IMR-90 (cell line): ENCODE results near the gene FAM193B. TPM values are rescaled to one million over a fixed set of nuclear protein-coding genes. Genes with fewer than 3 reads are reported as not detected.

Experiments
- ATAC-seq: fragments of 200-7000 bp; cut with Tn5 transposase; 2 replicates; pipeline ENCODE4 v1.9.1; 2020; ENCODE audit warnings: low read depth, mild to moderate bottlenecking, moderate library complexity
- BruUV-seq: library from RNA; stranded (reverse); fragments of 400-500 nt; replicated peaks from 2 replicates; lab custom pipeline; 2021; lab: Mats Ljungman, UMichigan
- CTCF ChIA-PET: fragments of 300-600 bp; formaldehyde crosslinking; extraction: SDS; loops from one replicate; lab custom pipeline; 2021; ENCODE audit warnings: antibody characterized with exemption; lab: Yijun Ruan, JAX
- POLR2A ChIA-PET: fragments of 300-600 bp; sonication (Branson Sonifier 250); formaldehyde crosslinking; loops from one replicate; lab custom pipeline; 2022; ENCODE audit warnings: antibody characterized with exemption; ENCODE audit not compliant: unreplicated experiment; lab: Charles Lee
- DNase-seq: peaks from one replicate; pipeline ENCODE4 v3.0.0; 2013
- H2AFZ ChIP-seq: replicated peaks from 2 replicates; pipeline ENCODE3; 2013; ENCODE audit warnings: low read length, mild to moderate bottlenecking; ENCODE audit not compliant: poor library complexity
- H2AK5ac ChIP-seq: 2 replicates; pipeline ENCODE4 v1.6.1; 2013; ENCODE audit warnings: low read depth, low read length, inconsistent platforms
- H2AK9ac ChIP-seq: replicated peaks from 2 replicates; pipeline ENCODE3; 2013; ENCODE audit warnings: mild to moderate bottlenecking, low read depth, low read length, moderate library complexity; ENCODE audit not compliant: poor library complexity
- H2BK120ac ChIP-seq: 2 replicates; pipeline ENCODE4 v1.6.1; 2013; ENCODE audit warnings: low read depth, low read length, inconsistent platforms
- H2BK15ac ChIP-seq: 3 replicates; pipeline ENCODE4 v1.6.1; 2013; ENCODE audit warnings: low read depth, low read length, inconsistent platforms
- H2BK20ac ChIP-seq: 2 replicates; pipeline ENCODE4 v1.6.1; 2013; ENCODE audit warnings: low read depth, mild to moderate bottlenecking, inconsistent platforms, low read length, moderate library complexity
- H2BK5ac ChIP-seq: 2 replicates; pipeline ENCODE4 v1.6.1; 2013; ENCODE audit warnings: mild to moderate bottlenecking, low read depth, low read length, inconsistent platforms; ENCODE audit not compliant: poor library complexity, severe bottlenecking
- H3K14ac ChIP-seq: replicated peaks from 2 replicates; pipeline ENCODE4 v1.6.1; 2013; ENCODE audit warnings: low read depth, low read length, inconsistent platforms
- H3K18ac ChIP-seq: 2 replicates; pipeline ENCODE4 v1.6.1; 2013; ENCODE audit warnings: low read depth, low read length, control low read depth
- H3K23ac ChIP-seq: 2 replicates; pipeline ENCODE4 v1.6.1; 2013; ENCODE audit warnings: low read depth, low read length, inconsistent platforms
- H3K27ac ChIP-seq: 2 replicates; pipeline ENCODE4 v1.5.1; 2013; ENCODE audit warnings: mild to moderate bottlenecking, control low read depth, low read length; ENCODE audit not compliant: insufficient read depth
- H3K27me3 ChIP-seq: 2 replicates; pipeline ENCODE4 v1.6.1; 2013; ENCODE audit warnings: low read length; ENCODE audit not compliant: control insufficient read depth, insufficient read depth
- H3K36me3 ChIP-seq: 2 replicates; pipeline ENCODE4 v1.6.1; 2013; ENCODE audit warnings: low read length, mixed read lengths; ENCODE audit not compliant: control insufficient read depth, insufficient read depth
- H3K4ac ChIP-seq: 2 replicates; pipeline ENCODE4 v1.6.1; 2013; ENCODE audit warnings: low read depth, low read length, inconsistent platforms
- H3K4me1 ChIP-seq: 2 replicates; pipeline ENCODE4 v1.6.1; 2013; ENCODE audit warnings: low read length, mixed read lengths; ENCODE audit not compliant: control insufficient read depth, insufficient read depth
- H3K4me2 ChIP-seq: 2 replicates; pipeline ENCODE4 v1.6.1; 2013; ENCODE audit warnings: low read depth, mild to moderate bottlenecking, control low read depth, low read length, moderate library complexity
- H3K4me3 ChIP-seq: 2 replicates; pipeline ENCODE4 v1.5.1; 2013; ENCODE audit warnings: low read depth, mild to moderate bottlenecking, control low read depth, low read length, moderate library complexity; ENCODE audit not compliant: insufficient read depth
- H3K56ac ChIP-seq: 2 replicates; pipeline ENCODE4 v1.6.1; 2013; ENCODE audit warnings: low read length, inconsistent platforms; ENCODE audit not compliant: insufficient read depth; ENCODE audit errors: extremely low read depth
- H3K79me1 ChIP-seq, 2 experiments: 2 replicates each; pipeline ENCODE4 v1.6.1; 2013; ENCODE audit warnings: low read length in 2 of 2, inconsistent platforms in 1 of 2, low read depth in 1 of 2
- H3K9ac ChIP-seq: 2 replicates; pipeline ENCODE4 v1.6.1; 2013; ENCODE audit warnings: low read depth, low read length, control low read depth
- H3K9me1 ChIP-seq: 2 replicates; pipeline ENCODE4 v1.6.1; 2013; ENCODE audit warnings: low read length, inconsistent platforms; ENCODE audit not compliant: insufficient read depth
- H3K9me3 ChIP-seq: 2 replicates; pipeline ENCODE4 v1.6.1; 2013; ENCODE audit warnings: low read length; ENCODE audit not compliant: control insufficient read depth, insufficient read depth
- H4K20me1 ChIP-seq: 2 replicates; pipeline ENCODE4 v1.6.1; 2013; ENCODE audit warnings: low read length, inconsistent platforms; ENCODE audit not compliant: insufficient read depth
- H4K5ac ChIP-seq: 2 replicates; pipeline ENCODE4 v1.6.1; 2013; ENCODE audit warnings: mild to moderate bottlenecking, low read depth, low read length, control low read depth
- H4K8ac ChIP-seq, 2 experiments: 2 replicates each; pipeline ENCODE4 v1.6.1; 2013; ENCODE audit warnings: low read depth in 2 of 2, low read length in 2 of 2, control low read depth in 1 of 2, inconsistent platforms in 1 of 2
- H4K91ac ChIP-seq: 2 replicates; pipeline ENCODE4 v1.6.1; 2013; ENCODE audit warnings: low read depth, low read length, inconsistent platforms; ENCODE audit not compliant: insufficient read depth
- CEBPB ChIP-seq: IDR thresholded peaks from 2 replicates; pipeline ENCODE4 v1.6.1; 2012; ENCODE audit warnings: low read depth, low read length, improper control_type of control experiment
- CTCF ChIP-seq: conservative IDR thresholded peaks from 2 replicates; pipeline ENCODE4 v1.5.1; 2012; ENCODE audit warnings: mild to moderate bottlenecking, low read depth, low read length, improper control_type of control experiment
- MAZ ChIP-seq: IDR thresholded peaks from 2 replicates; pipeline ENCODE4 v1.6.1; 2012; ENCODE audit warnings: low read depth, mild to moderate bottlenecking, low read length, improper control_type of control experiment, moderate library complexity, borderline replicate concordance
- RCOR1 ChIP-seq: IDR thresholded peaks from 2 replicates; pipeline ENCODE4 v1.6.1; 2012; ENCODE audit warnings: mild to moderate bottlenecking, low read length, improper control_type of control experiment; ENCODE audit not compliant: insufficient replicate concordance
- WGBS, 2 experiments: methylation state at CpG; one replicate each; pipeline versions ENCODE4 v1.1.5 to v1.1.7; 2013; ENCODE audit warnings: missing lambda C conversion rate in 2 of 2; ENCODE audit not compliant: insufficient read length in 1 of 2; ENCODE audit errors: extremely low coverage in 2 of 2; 5-methylcytosine and 5-hydroxymethylcytosine counted together
- dilution Hi-C: fragments of 300-500 bp; cut with HindIII; formaldehyde crosslinking; loops from one replicate; pipeline ENCODE4 v1.14.3; 2018; ENCODE audit warnings: low sequenced_read_pairs; ENCODE audit not compliant: unreplicated experiment
- in situ Hi-C: fragments of 300-500 bp; cut with MboI; formaldehyde crosslinking; loops from 3 replicates; pipeline ENCODE4 v1.14.3; 2019; ENCODE audit warnings: low sequenced_read_pairs, inconsistent platforms, mixed read lengths
- intact Hi-C: fragments of 100-400 bp; cut with micrococcal nuclease; formaldehyde crosslinking; loops from 2 replicates; pipeline ENCODE4 v1.10.0; 2022
- polyA plus RNA-seq, 3 experiments: library from polyadenylated mRNA; depleted of rRNA; stranded (reverse); fragments of >200 nt; gene quantifications; 2 replicates each; pipeline ENCODE4 v1.2.3, GENCODE V29; 2012; ENCODE audit warnings: low replicate concordance in 1 of 3
- total RNA-seq: library from RNA; depleted of rRNA; stranded (reverse); fragments of >200 nt; gene quantifications from 2 replicates; pipeline ENCODE4 v1.2.3, GENCODE V29; 2012

FAM193B gene
- total and polyA plus RNA-seq, 2 of the 4 experiments (the other 2 are of a cell fraction) = 9.5 to 52.2 TPM

- H4K20me1 ChIP-seq = peaks cover 59% of the 10 kb centered on the region
- peak overlapping the region; percentile 55; the same call in 1 of the 2 replicates for H3K14ac ChIP-seq
- H2AK5ac ChIP-seq = peak overlapping the region; percentile 91
- H3K56ac ChIP-seq = no peak overlapping the region; the same call in 1 of the 2 replicates
- in situ Hi-C loops = no loop called here
- peak overlapping the region; percentile 85 for H2BK5ac ChIP-seq
- ATAC-seq = no peak
- peak; percentile 65 for DNase-seq
- no peak overlapping the region; the same call in 1 of the 2 replicates for H4K91ac ChIP-seq
- no peaks in the 10 kb centered on the region for H3K27me3 ChIP-seq
- dilution Hi-C loops = no loop called here
- H3K9me1 ChIP-seq = peaks cover 43% of the 10 kb centered on the region
- TF ChIP-seq RCOR1 (no peak), CEBPB (no peak), MAZ (peak; percentile 23; the same call in 1 of the 2 replicates), CTCF (no peak)
- peak overlapping the region; percentile 97 for H3K4me3 ChIP-seq
- WGBS, 2 experiments = 10% methylated on average over 6 of the region's 14 CpGs; no CpG with 5 or more reads in 1 of the 2 experiments
- peaks cover 17 to 59% of the 10 kb centered on the region in 2 experiments; a peak in 3 of 4 replicates for H3K79me1 ChIP-seq
- H3K27ac ChIP-seq = peak overlapping the region; percentile 86
- H2AK9ac ChIP-seq = peak overlapping the region; percentile 98
- peak overlapping the region; percentile 75 for H3K4me2 ChIP-seq
- H3K36me3 ChIP-seq = peaks cover 32% of the 10 kb centered on the region
- no peak overlapping the region for H4K5ac ChIP-seq
- H2AFZ ChIP-seq = no peak overlapping the region
- peak overlapping the region; percentile 6 for H3K4ac ChIP-seq
- H2BK15ac ChIP-seq = no peak overlapping the region
- ChIA-PET CTCF (no interaction called here), POLR2A (interaction anchor here (1.9 kb wide), 1 partner anchor 24 kb away, joined by 11 read pairs; no protein-coding TSS in a partner anchor)
- H2BK120ac ChIP-seq = no peak overlapping the region
- H3K4me1 ChIP-seq = peaks cover 47% of the 10 kb centered on the region
- peak overlapping the region in 1 of 2 experiments; percentile 5; a peak in 1 of 4 replicates for H4K8ac ChIP-seq
- BruUV-seq = no TSS peak
- peak overlapping the region; percentile 63 for H3K23ac ChIP-seq
- peak overlapping the region; percentile 93 for H3K9ac ChIP-seq
- H2BK20ac ChIP-seq = no peak overlapping the region
- intact Hi-C loops = loop anchor here (2.0 kb wide), 1 partner anchor 25 kb away; the partner anchor contains the start of gene PDLIM7
- H3K18ac ChIP-seq = no peak overlapping the region
- H3K9me3 ChIP-seq = no peaks in the 10 kb centered on the region
Observed at GRCh38 chr5:177471610-177472356, 82.6 kb downstream of the FAM193B start.
